NT2/D1 (cell line): Measurements from ENCODE around the gene VPS8.

ENCODE experiments used
- YY1 ChIP-seq: IDR thresholded peaks from 2 replicates; pipeline ENCODE4 v1.6.1; 2011; ENCODE audit not compliant: insufficient read length, insufficient read depth
- ZNF274 ChIP-seq: IDR thresholded peaks from 2 replicates; pipeline ENCODE4 v1.6.1; 2011; ENCODE audit warnings: mild to moderate bottlenecking, low read depth, low read length

GRCh38 chr3:184832044-184832443 lies 20.1 kb downstream of the VPS8 start:
- TF ChIP-seq YY1 (no peak), ZNF274 (no peak)
